Measurements from ENCODE around the gene KIAA1671. TPM values are rescaled to one million over a fixed set of nuclear protein-coding genes. Genes with fewer than 3 reads are reported as not detected.

The KIAA1671 gene
- total and polyA plus RNA-seq, 2 of the 13 experiments (the other 11 are each of a cell fraction or from before 2014, with no cell fraction given): 13.5 to 13.6 TPM

DNA sequence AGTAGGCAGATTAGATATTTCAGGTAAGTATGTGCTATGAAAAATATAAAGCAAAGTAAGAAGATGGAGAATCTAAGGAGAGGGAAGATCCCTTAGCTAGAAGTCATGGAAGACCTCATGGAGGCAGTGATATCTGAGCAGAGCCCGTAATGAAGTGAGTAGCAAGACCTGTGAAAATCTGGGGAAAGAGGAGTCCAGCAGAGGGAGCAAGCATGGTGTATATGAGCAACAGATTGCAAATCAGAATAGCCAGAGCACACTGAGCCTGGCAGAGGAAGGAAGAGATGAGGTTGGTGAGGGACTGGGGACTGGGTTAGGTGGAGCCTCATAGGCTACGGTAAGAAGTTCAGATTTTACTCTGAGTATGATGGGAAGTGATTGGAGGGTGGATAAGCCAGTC is 15.4 kb upstream of the KIAA1671 start (continued):
- TF ChIP-seq HOXA7 (CRISPR knock-in tag; IDR thresholded peaks at IDR 0.05): no peak
- no peak for TF ChIP-seq NFRKB (IDR thresholded peaks at IDR 0.05)
- no peak for TF ChIP-seq SOX13 (IDR thresholded peaks at IDR 0.05)
- TF ChIP-seq SOX13 (CRISPR knock-in tag; conservative IDR thresholded peaks at IDR 0.05 in 1 of 2, IDR thresholded peaks at IDR 0.05 in 1 of 2): no peak
- TF ChIP-seq SMC3 (IDR thresholded peaks at IDR 0.05; ENCODE audit: low read length): peak; percentile 57; the same call in 1 of the 2 replicates
- TF ChIP-seq SMAD9 (CRISPR knock-in tag; IDR thresholded peaks at IDR 0.05): no peak
- peak; percentile 61 for TF ChIP-seq STAG1 (CRISPR knock-in tag; IDR thresholded peaks at IDR 0.05)
- TF ChIP-seq ZNF205 (CRISPR knock-in tag; IDR thresholded peaks at IDR 0.05): no peak
- TF ChIP-seq PRMT3 (CRISPR knock-in tag; IDR thresholded peaks at IDR 0.05; ENCODE audit: borderline replicate concordance, low read depth): no peak
- TF ChIP-seq, protein P1, sequence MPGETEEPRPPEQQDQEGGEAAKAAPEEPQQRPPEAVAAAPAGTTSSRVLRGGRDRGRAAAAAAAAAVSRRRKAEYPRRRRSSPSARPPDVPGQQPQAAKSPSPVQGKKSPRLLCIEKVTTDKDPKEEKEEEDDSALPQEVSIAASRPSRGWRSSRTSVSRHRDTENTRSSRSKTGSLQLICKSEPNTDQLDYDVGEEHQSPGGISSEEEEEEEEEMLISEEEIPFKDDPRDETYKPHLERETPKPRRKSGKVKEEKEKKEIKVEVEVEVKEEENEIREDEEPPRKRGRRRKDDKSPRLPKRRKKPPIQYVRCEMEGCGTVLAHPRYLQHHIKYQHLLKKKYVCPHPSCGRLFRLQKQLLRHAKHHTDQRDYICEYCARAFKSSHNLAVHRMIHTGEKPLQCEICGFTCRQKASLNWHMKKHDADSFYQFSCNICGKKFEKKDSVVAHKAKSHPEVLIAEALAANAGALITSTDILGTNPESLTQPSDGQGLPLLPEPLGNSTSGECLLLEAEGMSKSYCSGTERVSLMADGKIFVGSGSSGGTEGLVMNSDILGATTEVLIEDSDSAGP (CRISPR knock-in tag; IDR thresholded peaks at IDR 0.05; ENCODE audit: borderline replicate concordance): no peak
- no peak for TF ChIP-seq TBX3 (IDR thresholded peaks at IDR 0.05; ENCODE audit: borderline replicate concordance)
- TF ChIP-seq, protein P2, sequence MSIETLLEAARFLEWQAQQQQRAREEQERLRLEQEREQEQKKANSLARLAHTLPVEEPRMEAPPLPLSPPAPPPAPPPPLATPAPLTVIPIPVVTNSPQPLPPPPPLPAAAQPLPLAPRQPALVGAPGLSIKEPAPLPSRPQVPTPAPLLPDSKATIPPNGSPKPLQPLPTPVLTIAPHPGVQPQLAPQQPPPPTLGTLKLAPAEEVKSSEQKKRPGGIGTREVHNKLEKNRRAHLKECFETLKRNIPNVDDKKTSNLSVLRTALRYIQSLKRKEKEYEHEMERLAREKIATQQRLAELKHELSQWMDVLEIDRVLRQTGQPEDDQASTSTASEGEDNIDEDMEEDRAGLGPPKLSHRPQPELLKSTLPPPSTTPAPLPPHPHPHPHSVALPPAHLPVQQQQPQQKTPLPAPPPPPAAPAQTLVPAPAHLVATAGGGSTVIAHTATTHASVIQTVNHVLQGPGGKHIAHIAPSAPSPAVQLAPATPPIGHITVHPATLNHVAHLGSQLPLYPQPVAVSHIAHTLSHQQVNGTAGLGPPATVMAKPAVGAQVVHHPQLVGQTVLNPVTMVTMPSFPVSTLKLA (IDR thresholded peaks at IDR 0.05): no peak
- TF ChIP-seq, protein P3, sequence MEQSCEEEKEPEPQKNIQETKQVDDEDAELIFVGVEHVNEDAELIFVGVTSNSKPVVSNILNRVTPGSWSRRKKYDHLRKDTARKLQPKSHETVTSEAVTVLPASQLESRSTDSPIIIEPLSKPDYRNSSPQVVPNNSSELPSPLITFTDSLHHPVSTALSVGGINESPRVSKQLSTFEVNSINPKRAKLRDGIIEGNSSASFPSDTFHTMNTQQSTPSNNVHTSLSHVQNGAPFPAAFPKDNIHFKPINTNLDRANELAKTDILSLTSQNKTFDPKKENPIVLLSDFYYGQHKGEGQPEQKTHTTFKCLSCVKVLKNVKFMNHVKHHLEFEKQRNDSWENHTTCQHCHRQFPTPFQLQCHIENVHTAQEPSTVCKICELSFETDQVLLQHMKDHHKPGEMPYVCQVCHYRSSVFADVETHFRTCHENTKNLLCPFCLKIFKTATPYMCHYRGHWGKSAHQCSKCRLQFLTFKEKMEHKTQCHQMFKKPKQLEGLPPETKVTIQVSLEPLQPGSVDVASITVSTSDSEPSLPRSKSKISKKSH (CRISPR knock-in tag; IDR thresholded peaks at IDR 0.05; ENCODE audit: borderline replicate concordance): no peak
- TF ChIP-seq, protein P4, sequence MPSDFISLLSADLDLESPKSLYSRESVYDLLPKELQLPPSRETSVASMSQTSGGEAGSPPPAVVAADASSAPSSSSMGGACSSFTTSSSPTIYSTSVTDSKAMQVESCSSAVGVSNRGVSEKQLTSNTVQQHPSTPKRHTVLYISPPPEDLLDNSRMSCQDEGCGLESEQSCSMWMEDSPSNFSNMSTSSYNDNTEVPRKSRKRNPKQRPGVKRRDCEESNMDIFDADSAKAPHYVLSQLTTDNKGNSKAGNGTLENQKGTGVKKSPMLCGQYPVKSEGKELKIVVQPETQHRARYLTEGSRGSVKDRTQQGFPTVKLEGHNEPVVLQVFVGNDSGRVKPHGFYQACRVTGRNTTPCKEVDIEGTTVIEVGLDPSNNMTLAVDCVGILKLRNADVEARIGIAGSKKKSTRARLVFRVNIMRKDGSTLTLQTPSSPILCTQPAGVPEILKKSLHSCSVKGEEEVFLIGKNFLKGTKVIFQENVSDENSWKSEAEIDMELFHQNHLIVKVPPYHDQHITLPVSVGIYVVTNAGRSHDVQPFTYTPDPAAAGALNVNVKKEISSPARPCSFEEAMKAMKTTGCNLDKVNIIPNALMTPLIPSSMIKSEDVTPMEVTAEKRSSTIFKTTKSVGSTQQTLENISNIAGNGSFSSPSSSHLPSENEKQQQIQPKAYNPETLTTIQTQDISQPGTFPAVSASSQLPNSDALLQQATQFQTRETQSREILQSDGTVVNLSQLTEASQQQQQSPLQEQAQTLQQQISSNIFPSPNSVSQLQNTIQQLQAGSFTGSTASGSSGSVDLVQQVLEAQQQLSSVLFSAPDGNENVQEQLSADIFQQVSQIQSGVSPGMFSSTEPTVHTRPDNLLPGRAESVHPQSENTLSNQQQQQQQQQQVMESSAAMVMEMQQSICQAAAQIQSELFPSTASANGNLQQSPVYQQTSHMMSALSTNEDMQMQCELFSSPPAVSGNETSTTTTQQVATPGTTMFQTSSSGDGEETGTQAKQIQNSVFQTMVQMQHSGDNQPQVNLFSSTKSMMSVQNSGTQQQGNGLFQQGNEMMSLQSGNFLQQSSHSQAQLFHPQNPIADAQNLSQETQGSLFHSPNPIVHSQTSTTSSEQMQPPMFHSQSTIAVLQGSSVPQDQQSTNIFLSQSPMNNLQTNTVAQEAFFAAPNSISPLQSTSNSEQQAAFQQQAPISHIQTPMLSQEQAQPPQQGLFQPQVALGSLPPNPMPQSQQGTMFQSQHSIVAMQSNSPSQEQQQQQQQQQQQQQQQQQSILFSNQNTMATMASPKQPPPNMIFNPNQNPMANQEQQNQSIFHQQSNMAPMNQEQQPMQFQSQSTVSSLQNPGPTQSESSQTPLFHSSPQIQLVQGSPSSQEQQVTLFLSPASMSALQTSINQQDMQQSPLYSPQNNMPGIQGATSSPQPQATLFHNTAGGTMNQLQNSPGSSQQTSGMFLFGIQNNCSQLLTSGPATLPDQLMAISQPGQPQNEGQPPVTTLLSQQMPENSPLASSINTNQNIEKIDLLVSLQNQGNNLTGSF (CRISPR knock-in tag; IDR thresholded peaks at IDR 0.05): no peak
- TF ChIP-seq KLF16 (CRISPR knock-in tag; IDR thresholded peaks at IDR 0.05): no peak
- peak; percentile 33 for TF ChIP-seq ZFP36 (IDR thresholded peaks at IDR 0.05; ENCODE audit: borderline replicate concordance, low read depth, low read length, partially characterized antibody)
- TF ChIP-seq SOX6 (IDR thresholded peaks at IDR 0.05): no peak
- no peak for TF ChIP-seq SOX6 (CRISPR knock-in tag; IDR thresholded peaks at IDR 0.05)
- no peak for TF ChIP-seq FLYWCH1 (CRISPR knock-in tag; IDR thresholded peaks at IDR 0.05)
